WTC11 (cell line): ENCODE data around the gene MXD3. TPM values are rescaled to one million over a fixed set of nuclear protein-coding genes. Genes with fewer than 3 reads are reported as not detected.

ENCODE experiments used
- ATAC-seq: fragments of 200-7000 bp; cut with Tn5 transposase; 2 replicates; pipeline ENCODE4 v1.10.0; 2021; ENCODE audit warnings: mild to moderate bottlenecking, moderate library complexity
- CTCF ChIA-PET: fragments of 300-600 bp; sonication (Branson Sonifier 250); formaldehyde crosslinking; loops from one replicate; lab custom pipeline; 2021; ENCODE audit warnings: antibody characterized with exemption; lab: Charles Lee
- POLR2A ChIA-PET: fragments of 350-600 bp; sonication (Branson Sonifier 250); formaldehyde crosslinking; loops from one replicate; lab custom pipeline; 2021; ENCODE audit warnings: antibody characterized with exemption; lab: Charles Lee
- DNase-seq: peaks from one replicate; pipeline ENCODE4 v3.0.0; 2021; ENCODE audit warnings: low spot score
- H3K27ac Mint-ChIP-seq: 2 replicates; pipeline ENCODE4 v1.8.0; 2021; ENCODE audit warnings: mixed read lengths
- H3K27me3 Mint-ChIP-seq: 2 replicates; pipeline ENCODE4 v1.8.0; 2021; ENCODE audit warnings: low read depth, mild to moderate bottlenecking, moderate library complexity, mixed read lengths
- H3K36me3 Mint-ChIP-seq: 2 replicates; pipeline ENCODE4 v1.8.0; 2021; ENCODE audit warnings: mixed read lengths
- H3K4me1 Mint-ChIP-seq: 2 replicates; pipeline ENCODE4 v1.8.0; 2022; ENCODE audit warnings: mixed read lengths
- H3K4me3 Mint-ChIP-seq: 2 replicates; pipeline ENCODE4 v1.8.0; 2021; ENCODE audit warnings: mild to moderate bottlenecking, moderate library complexity, mixed read lengths
- H3K9me3 Mint-ChIP-seq: 2 replicates; pipeline ENCODE4 v1.8.0; 2021; ENCODE audit warnings: mixed read lengths
- CREM ChIP-seq: sonication (generic); formaldehyde crosslinking; IDR thresholded peaks from 2 replicates; pipeline ENCODE4 v1.8.1; 2022; ENCODE audit warnings: mild to moderate bottlenecking, missing genetic modification reagents, moderate library complexity
- ELF4 ChIP-seq: sonication (generic); formaldehyde crosslinking; IDR thresholded peaks from 2 replicates; pipeline ENCODE4 v1.8.1; 2022; ENCODE audit warnings: low read depth, mild to moderate bottlenecking, moderate library complexity, missing genetic modification reagents
- EMX1 ChIP-seq: fragments of 250-450 bp; sonication (Bioruptor Pico); IDR thresholded peaks from 2 replicates; pipeline ENCODE4 v1.8.0; 2021; ENCODE audit warnings: mild to moderate bottlenecking
- ETV6 ChIP-seq: sonication (generic); formaldehyde crosslinking; IDR thresholded peaks from 2 replicates; pipeline ENCODE4 v1.8.1; 2022; ENCODE audit warnings: mild to moderate bottlenecking, missing genetic modification reagents
- FOXK1 ChIP-seq: sonication (generic); formaldehyde crosslinking; IDR thresholded peaks from 2 replicates; pipeline ENCODE4 v1.8.0; 2022; ENCODE audit warnings: mild to moderate bottlenecking, moderate library complexity, missing genetic modification reagents
- GABPB1 ChIP-seq: sonication (generic); formaldehyde crosslinking; IDR thresholded peaks from 2 replicates; pipeline ENCODE4 v1.8.1; 2023; ENCODE audit warnings: mild to moderate bottlenecking, missing genetic modification reagents
- NR1H2 ChIP-seq: sonication (generic); formaldehyde crosslinking; IDR thresholded peaks from 2 replicates; pipeline ENCODE4 v1.9.0; 2021; ENCODE audit warnings: mild to moderate bottlenecking, moderate library complexity, missing genetic modification reagents
- NR2C2 ChIP-seq: sonication (generic); formaldehyde crosslinking; IDR thresholded peaks from 2 replicates; pipeline ENCODE4 v1.8.0; 2022; ENCODE audit warnings: mild to moderate bottlenecking, missing genetic modification reagents
- NR3C1 ChIP-seq: sonication (generic); formaldehyde crosslinking; conservative IDR thresholded peaks from 2 replicates; pipeline ENCODE4 v1.8.1; 2023; ENCODE audit warnings: low read depth, mild to moderate bottlenecking, missing genetic modification reagents
- PRRX2 ChIP-seq: fragments of 250-450 bp; sonication (Bioruptor Pico); IDR thresholded peaks from 2 replicates; pipeline ENCODE4 v1.8.0; 2021; ENCODE audit warnings: mild to moderate bottlenecking
- SOX15 ChIP-seq: fragments of 250-450 bp; sonication (Bioruptor Pico); IDR thresholded peaks from 2 replicates; pipeline ENCODE4 v1.9.0; 2021; ENCODE audit warnings: mild to moderate bottlenecking
- SP1 ChIP-seq: sonication (generic); formaldehyde crosslinking; conservative IDR thresholded peaks from 2 replicates; pipeline ENCODE4 v1.8.1; 2022; ENCODE audit warnings: missing genetic modification reagents
- ZNF121 ChIP-seq: sonication (generic); formaldehyde crosslinking; IDR thresholded peaks from 2 replicates; pipeline ENCODE4 v1.8.0; 2023; ENCODE audit warnings: missing genetic modification reagents
- ZNF138 ChIP-seq: sonication (generic); formaldehyde crosslinking; conservative IDR thresholded peaks from 2 replicates; pipeline ENCODE4 v1.8.1; 2022; ENCODE audit warnings: mild to moderate bottlenecking, moderate library complexity, missing genetic modification reagents
- ZNF219 ChIP-seq: sonication (generic); formaldehyde crosslinking; IDR thresholded peaks from 2 replicates; pipeline ENCODE4 v1.8.0; 2023; ENCODE audit warnings: missing genetic modification reagents, mild to moderate bottlenecking, borderline replicate concordance
- ZNF263 ChIP-seq: sonication (generic); formaldehyde crosslinking; IDR thresholded peaks from 2 replicates; pipeline ENCODE4 v1.8.1; 2022; ENCODE audit warnings: low read depth, mild to moderate bottlenecking, moderate library complexity, missing genetic modification reagents
- ZNF317 ChIP-seq: sonication (generic); formaldehyde crosslinking; IDR thresholded peaks from 2 replicates; pipeline ENCODE4 v1.8.1; 2023; ENCODE audit warnings: low read depth, mild to moderate bottlenecking, moderate library complexity, missing genetic modification reagents, borderline replicate concordance
- ZNF423 ChIP-seq: fragments of 250-450 bp; sonication (Bioruptor Pico); IDR thresholded peaks from 2 replicates; pipeline ENCODE4 v2.1.2; 2022; ENCODE audit warnings: mild to moderate bottlenecking, moderate library complexity
- ZNF532 ChIP-seq: fragments of 250-450 bp; sonication (Bioruptor Pico); IDR thresholded peaks from 2 replicates; pipeline ENCODE4 v1.9.0; 2021; ENCODE audit warnings: mild to moderate bottlenecking, borderline replicate concordance
- total RNA-seq: library from RNA; stranded (reverse); gene quantifications from 3 replicates; pipeline ENCODE4 v1.2.3, GENCODE V29; 2021
- TF ChIP-seq, protein P1 (sequence below): fragments of 250-450 bp; sonication (Bioruptor Pico); IDR thresholded peaks from 2 replicates; pipeline ENCODE4 v1.9.0; 2021; ENCODE audit warnings: mild to moderate bottlenecking
- TF ChIP-seq, protein P2 (sequence below): sonication (generic); formaldehyde crosslinking; IDR thresholded peaks from 2 replicates; pipeline ENCODE4 v1.8.0; 2022; ENCODE audit warnings: mild to moderate bottlenecking, missing genetic modification reagents
- TF ChIP-seq, protein P3 (sequence below): sonication (generic); formaldehyde crosslinking; IDR thresholded peaks from 2 replicates; pipeline ENCODE4 v1.8.0; 2023; ENCODE audit warnings: mild to moderate bottlenecking, missing genetic modification reagents

The MXD3 gene
- total RNA-seq, 1 experiment from 2014 or later: 25.7 TPM

- no peak overlapping the region for H3K27ac Mint-ChIP-seq
- ATAC-seq (peak; percentile 49), DNase-seq (no peak)
- ChIA-PET CTCF (no interaction called here), POLR2A (no interaction called here)
- peaks cover 11% of the 10 kb centered on the region for H3K4me1 Mint-ChIP-seq
- no peak overlapping the region for H3K4me3 Mint-ChIP-seq
- H3K9me3 Mint-ChIP-seq: no peaks in the 10 kb centered on the region
- H3K36me3 Mint-ChIP-seq: peaks cover 89% of the 10 kb centered on the region
- TF ChIP-seq SP1 (CRISPR knock-in tag): no peak
- no peak for TF ChIP-seq ZNF532 (CRISPR knock-in tag)
- no peak for TF ChIP-seq SOX15 (CRISPR knock-in tag)
- H3K27me3 Mint-ChIP-seq: no peaks in the 10 kb centered on the region
These were observed 46.3 kb downstream of the MXD3 start for GRCh38 chr5:177265395-177265794.

DNA sequence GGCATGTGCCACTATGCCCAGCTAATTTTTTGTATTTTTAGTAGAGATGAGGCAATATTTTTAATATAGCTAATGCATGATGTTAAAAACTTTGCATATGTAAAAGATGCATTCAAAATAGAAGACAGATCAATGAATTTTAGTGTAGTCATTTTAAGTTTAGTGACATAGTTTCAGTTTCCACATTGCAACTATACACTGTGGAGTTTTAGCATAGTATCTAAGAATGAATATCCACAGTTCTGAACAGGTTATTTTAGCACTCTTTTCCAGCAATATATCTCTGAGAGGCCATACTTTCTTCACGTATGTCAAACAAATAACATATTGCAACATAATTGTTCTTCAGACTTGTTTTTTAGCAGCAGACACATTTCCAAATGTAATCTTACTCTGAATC lies 47.5 kb downstream of the MXD3 start:
- Mint-ChIP-seq H3K27ac (no peak overlapping the region), H3K36me3 (peaks cover 88% of the 10 kb centered on the region), H3K9me3 (no peaks in the 10 kb centered on the region), H3K4me1 (peaks cover 2% of the 10 kb centered on the region), H3K27me3 (no peaks in the 10 kb centered on the region), H3K4me3 (no peak overlapping the region)
- POLR2A ChIA-PET: no interaction called here
- CTCF ChIA-PET: no interaction called here
- ATAC-seq: no peak
- TF ChIP-seq CREM (CRISPR knock-in tag) (no peak), ZNF219 (CRISPR knock-in tag) (no peak), NR1H2 (CRISPR knock-in tag) (no peak), ELF4 (CRISPR knock-in tag) (no peak), ZNF138 (CRISPR knock-in tag) (no peak), ZNF263 (CRISPR knock-in tag) (no peak), FOXK1 (CRISPR knock-in tag) (no peak)
- TF ChIP-seq, protein P1, sequence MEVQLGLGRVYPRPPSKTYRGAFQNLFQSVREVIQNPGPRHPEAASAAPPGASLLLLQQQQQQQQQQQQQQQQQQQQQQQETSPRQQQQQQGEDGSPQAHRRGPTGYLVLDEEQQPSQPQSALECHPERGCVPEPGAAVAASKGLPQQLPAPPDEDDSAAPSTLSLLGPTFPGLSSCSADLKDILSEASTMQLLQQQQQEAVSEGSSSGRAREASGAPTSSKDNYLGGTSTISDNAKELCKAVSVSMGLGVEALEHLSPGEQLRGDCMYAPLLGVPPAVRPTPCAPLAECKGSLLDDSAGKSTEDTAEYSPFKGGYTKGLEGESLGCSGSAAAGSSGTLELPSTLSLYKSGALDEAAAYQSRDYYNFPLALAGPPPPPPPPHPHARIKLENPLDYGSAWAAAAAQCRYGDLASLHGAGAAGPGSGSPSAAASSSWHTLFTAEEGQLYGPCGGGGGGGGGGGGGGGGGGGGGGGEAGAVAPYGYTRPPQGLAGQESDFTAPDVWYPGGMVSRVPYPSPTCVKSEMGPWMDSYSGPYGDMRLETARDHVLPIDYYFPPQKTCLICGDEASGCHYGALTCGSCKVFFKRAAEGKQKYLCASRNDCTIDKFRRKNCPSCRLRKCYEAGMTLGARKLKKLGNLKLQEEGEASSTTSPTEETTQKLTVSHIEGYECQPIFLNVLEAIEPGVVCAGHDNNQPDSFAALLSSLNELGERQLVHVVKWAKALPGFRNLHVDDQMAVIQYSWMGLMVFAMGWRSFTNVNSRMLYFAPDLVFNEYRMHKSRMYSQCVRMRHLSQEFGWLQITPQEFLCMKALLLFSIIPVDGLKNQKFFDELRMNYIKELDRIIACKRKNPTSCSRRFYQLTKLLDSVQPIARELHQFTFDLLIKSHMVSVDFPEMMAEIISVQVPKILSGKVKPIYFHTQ (CRISPR knock-in tag): no peak
- TF ChIP-seq, protein P2, sequence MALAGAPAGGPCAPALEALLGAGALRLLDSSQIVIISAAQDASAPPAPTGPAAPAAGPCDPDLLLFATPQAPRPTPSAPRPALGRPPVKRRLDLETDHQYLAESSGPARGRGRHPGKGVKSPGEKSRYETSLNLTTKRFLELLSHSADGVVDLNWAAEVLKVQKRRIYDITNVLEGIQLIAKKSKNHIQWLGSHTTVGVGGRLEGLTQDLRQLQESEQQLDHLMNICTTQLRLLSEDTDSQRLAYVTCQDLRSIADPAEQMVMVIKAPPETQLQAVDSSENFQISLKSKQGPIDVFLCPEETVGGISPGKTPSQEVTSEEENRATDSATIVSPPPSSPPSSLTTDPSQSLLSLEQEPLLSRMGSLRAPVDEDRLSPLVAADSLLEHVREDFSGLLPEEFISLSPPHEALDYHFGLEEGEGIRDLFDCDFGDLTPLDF (CRISPR knock-in tag): no peak
- DNase-seq: no peak

- ATAC-seq: no peak
- H3K36me3 Mint-ChIP-seq: peaks cover 90% of the 10 kb centered on the region
- POLR2A ChIA-PET: no interaction called here
- no peak for TF ChIP-seq NR2C2 (CRISPR knock-in tag)
- TF ChIP-seq NR3C1: no peak
- no peak for TF ChIP-seq EMX1 (CRISPR knock-in tag)
- TF ChIP-seq ZNF423: no peak
- TF ChIP-seq, protein P3, sequence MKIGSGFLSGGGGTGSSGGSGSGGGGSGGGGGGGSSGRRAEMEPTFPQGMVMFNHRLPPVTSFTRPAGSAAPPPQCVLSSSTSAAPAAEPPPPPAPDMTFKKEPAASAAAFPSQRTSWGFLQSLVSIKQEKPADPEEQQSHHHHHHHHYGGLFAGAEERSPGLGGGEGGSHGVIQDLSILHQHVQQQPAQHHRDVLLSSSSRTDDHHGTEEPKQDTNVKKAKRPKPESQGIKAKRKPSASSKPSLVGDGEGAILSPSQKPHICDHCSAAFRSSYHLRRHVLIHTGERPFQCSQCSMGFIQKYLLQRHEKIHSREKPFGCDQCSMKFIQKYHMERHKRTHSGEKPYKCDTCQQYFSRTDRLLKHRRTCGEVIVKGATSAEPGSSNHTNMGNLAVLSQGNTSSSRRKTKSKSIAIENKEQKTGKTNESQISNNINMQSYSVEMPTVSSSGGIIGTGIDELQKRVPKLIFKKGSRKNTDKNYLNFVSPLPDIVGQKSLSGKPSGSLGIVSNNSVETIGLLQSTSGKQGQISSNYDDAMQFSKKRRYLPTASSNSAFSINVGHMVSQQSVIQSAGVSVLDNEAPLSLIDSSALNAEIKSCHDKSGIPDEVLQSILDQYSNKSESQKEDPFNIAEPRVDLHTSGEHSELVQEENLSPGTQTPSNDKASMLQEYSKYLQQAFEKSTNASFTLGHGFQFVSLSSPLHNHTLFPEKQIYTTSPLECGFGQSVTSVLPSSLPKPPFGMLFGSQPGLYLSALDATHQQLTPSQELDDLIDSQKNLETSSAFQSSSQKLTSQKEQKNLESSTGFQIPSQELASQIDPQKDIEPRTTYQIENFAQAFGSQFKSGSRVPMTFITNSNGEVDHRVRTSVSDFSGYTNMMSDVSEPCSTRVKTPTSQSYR (CRISPR knock-in tag): no peak
- no peak for TF ChIP-seq ELF4 (CRISPR knock-in tag)
- TF ChIP-seq ZNF317: no peak
- no peak for TF ChIP-seq PRRX2 (CRISPR knock-in tag)
- TF ChIP-seq GABPB1: no peak
- no peak for TF ChIP-seq ZNF121 (CRISPR knock-in tag)
- no peak for TF ChIP-seq ETV6
These were observed 50.2 kb downstream of the MXD3 start for GRCh38 chr5:177261510-177261909.

More at GRCh38 chr5:177261510-177261909, 50.2 kb downstream of the MXD3 start:
- H3K27me3 Mint-ChIP-seq: no peaks in the 10 kb centered on the region
- H3K27ac Mint-ChIP-seq: no peak overlapping the region; the same call in 1 of the 2 replicates
- no peaks in the 10 kb centered on the region for H3K9me3 Mint-ChIP-seq
- H3K4me3 Mint-ChIP-seq: no peak overlapping the region
- DNase-seq: no peak
- H3K4me1 Mint-ChIP-seq: no peaks in the 10 kb centered on the region
- CTCF ChIA-PET: interaction anchor here (0.7 kb wide), 1 partner anchor 67 kb away, joined by 4 read pairs; no protein-coding TSS in a partner anchor
